ENCODE results near the gene RAET1G.
"Not testable (repeated sequence)": the region's sequence is repeated elsewhere in the genome, so short reads cannot be mapped to it uniquely, and the experiment has no call there.

The RAET1G gene, protein sequence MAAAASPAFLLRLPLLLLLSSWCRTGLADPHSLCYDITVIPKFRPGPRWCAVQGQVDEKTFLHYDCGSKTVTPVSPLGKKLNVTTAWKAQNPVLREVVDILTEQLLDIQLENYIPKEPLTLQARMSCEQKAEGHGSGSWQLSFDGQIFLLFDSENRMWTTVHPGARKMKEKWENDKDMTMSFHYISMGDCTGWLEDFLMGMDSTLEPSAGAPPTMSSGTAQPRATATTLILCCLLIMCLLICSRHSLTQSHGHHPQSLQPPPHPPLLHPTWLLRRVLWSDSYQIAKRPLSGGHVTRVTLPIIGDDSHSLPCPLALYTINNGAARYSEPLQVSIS

DNA sequence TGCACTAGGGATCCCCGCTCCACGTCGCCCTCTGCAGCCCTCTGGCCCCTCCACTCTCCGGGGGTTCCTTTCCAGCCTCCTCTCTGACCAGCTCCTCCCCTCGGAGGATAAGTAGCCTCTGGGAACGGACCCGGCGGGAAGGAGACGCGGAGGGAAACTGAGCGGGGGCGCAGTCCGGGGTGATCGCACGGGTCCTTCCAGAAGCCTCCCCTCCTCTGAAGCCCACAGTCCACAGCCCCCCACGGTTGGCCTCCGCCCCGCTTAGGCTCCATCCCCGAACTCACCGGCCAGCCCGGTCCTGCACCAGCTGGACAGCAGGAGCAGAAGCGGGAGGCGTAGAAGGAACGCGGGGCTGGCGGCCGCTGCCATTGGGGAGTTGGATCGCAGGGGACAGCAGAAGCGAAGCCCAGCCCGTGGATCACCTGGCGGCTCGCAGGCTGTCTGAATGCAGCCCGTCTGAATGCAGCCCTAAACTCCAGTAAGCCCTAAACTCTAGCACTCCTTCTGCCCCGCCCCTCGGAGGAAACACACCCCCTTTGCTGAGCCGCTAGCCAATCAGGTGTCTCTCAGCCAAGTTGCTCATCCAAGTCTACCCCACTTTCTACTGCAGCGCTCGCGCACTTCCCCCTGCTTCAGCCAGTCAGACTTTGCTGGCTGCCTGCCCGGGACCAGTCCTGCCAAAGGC is at the start of gene RAET1G:
Gene RAET1G, minus strand, starts transcription at position 480 of the 685 bp plus-strand sequence. Its CDS starts 111 bp downstream, at position 369.
- DNase-seq = peak; percentile 86

DNA sequence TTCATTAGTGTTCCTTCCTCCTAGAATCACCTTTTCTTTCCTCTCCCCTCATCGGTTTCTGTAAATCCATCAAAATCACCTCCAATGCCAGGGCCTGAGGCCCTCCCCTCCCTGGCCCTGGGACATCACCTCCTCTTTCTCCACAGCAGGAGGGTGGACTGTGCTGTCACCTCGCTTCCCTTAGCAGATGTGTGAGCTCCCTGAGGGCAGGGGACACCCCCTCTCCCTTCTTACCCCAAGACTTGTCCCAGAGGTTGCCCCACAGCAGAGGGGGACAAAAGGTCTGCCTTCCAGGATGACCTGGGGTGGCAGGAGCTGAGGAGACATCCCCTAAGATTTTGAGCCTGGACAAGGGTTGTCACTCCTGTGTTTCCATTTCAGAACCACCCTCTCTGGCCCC is 46.7 kb upstream of the RAET1G start:
- DNase-seq = peak; percentile 46

DNA sequence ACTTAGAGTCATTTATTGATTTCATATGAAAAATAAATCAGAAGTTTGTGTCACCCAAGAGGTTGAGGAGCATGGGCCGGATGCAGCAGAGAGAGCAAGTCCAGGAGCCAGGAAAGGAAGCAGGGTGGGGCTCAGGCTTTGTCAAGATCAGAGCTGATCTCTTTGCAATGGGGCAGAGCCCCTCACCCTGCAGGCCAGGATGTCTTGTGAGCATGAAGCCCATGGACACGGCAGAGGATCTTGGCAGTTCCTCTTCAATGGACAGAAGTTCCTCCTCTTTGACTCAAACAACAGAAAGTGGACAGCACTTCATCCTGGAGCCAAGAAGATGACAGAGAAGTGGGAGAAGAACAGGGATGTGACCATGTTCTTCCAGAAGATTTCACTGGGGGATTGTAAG is 46.0 kb upstream of the RAET1G start:
- DNase-seq = peak; percentile 42

DNA sequence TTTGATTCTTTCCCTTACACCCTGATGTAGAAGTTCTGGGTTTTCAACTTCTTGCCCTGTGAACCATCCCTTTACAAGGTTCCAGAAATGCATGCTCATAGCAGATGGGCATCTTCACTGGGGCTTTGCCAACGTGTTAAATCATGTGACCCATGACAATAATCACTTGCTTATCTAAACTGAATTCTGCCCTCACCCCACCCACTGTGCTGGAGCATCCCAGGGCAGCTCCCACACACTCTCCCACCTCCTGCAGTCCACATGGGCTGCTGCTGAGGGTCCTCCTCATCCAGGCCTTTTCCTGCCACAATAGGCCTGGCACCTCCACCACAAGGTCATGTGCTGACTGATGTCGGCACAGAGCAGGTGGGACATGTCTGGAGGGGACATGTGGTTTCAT is 45.1 kb upstream of the RAET1G start:
- DNase-seq = not testable (repeated sequence)

DNA sequence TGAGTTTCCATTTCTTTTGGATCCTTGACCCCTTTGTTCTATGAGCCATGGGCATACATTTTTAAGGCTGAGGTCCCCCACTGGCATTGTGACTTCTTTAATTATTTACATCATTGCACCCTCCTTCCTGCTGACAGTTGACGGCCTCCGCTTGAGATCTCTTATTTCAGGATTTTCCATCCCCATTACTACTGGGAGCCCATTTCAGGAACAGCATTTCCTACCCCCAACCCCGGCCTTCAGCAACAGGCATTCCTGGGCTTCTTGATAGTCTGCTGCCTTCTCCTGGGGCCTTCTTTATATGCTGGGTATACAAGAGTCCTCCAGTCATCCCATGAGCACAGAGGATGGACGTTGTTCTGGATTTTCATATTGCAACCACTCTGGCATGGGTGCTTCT is 44.7 kb upstream of the RAET1G start:
- peak; percentile 48 for DNase-seq

DNA sequence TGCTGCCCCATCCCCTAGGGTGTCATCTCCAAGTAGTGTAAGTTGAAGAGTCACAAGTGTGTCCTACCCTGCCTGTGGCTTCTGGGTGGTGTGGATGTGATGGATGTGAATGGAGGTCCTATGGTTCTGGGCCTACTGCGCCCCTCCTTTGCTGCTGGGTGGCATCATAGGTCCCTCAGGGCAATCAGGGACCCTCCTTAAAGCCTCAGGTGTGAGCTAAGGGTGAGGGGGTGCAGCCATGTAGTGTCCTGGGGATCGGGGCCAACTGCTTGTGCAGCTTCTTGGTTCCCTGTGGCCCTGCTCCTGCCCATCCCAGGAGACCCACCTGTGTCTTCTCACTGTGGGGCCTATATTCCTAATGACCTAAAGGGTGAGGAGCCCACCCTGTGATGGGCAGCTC is 43.4 kb upstream of the RAET1G start:
- DNase-seq = peak; percentile 58

DNA sequence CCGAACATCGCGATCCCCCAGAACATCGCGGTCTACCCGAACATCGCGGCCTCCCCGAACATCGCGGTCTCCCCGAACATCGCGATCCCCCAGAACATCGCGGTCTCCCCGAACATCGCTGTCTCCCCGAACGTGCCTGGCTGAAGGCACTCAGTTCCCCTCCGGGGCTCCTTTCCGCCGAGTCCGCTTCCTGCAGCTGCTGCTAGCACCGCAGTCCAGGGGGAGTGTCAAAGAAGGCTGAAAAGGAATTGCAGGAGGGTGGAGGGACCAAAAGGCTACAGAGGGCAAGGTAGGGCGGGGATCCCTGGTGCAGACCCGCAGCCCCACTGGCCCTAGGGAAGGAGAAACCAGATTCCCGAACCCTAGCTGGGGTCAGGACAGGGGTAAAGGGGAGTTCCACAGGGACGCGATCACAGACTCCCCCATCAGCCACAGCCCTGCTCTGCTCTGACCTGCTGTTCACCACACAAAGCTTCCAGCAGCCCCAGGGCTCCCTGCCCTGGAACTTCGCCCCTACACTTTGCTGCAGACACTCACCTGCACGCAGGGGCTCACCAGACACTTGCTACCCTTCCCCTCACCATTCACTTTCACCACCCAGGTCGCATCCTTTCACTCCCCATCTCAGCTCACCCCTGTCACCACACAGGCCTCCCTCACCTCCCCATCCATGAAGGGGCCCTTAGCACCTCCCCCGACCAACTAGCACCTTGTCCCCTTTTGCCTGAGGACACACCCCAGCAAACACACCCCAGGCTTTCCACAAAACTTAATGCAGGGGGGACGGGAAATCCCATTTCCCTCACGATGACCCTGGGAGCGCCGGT is 42.5 kb upstream of the RAET1G start:
- DNase-seq = peak; percentile 72

DNA sequence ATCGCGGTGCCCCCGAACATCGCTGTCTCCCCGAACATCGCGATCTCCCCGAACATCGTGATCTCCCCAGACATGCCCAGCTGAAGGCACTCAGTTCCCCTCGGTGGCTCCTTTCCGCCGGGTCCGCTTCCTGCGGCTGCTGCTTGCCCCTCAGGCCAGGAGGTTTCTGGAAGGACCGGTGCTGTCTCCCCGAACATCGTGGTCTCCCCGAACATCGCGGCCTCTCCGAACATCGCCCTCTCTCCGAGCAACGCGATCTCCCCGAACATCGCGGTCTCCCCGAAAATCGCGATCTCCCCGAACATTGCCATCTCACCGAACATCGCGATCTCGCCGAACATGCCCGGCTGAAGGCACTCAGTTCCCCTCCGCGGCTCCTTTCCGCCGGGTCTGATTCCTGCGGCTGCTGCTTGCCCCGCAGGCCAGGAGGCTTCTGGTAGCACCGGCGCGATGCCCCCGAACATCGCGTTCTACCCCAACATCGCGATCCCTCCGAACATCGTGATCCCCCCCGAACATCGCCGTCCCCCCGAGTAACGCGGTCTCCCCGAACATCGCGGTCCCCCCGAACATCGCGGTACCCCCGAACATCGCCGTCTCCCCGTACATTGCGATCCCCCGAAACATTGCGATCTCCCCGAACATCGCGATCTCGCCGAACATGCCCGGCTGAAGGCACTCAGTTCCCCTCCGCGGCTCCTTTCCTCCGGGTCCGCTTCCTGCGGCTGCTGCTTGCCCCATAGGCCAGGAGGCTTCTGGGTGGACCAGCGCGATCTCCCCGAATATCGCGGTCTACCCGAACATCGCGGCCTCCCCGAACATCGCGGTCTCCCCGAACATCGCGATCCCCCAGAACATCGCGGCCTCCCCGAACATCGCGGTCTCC is 41.6 kb upstream of the RAET1G start:
- DNase-seq = peak; percentile 70

DNA sequence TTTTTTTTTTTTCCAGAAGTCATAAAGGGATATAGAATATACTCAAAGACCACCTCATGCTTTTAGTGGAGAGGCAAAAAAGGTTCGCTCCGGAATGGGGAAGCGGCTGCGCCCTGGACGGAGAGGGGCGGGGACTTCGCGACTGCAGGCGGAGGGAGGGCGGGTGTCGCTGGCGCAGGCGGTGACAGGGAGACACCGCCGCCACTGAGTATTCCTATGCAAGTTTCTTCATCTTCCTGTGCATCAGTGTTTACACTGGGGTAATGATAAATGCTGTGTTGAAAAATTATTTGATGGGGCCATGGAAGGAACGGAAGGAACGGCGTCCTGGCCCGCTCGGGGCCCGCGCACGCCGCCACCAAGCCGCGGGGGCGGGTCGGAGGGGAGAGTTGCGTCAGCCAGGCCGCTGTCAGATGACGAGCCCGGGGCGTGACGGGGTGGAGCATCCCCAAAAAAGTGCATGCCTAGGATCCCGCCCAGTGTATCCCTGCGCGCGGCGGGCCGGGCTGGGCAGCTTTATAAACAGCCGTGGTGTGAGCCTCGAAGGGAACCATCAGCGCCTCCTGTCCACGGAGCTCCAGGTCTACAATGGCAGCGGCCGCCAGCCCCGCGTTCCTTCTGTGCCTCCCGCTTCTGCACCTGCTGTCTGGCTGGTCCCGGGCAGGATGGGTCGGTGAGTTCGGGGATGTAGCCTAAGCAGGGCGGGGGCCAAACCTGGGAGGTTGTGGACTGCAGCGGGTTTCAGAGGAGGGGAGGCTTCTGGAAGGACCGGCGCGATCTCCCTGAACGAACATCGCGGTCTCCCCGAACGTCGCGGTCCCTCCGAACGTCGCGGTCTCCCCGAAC is 40.8 kb upstream of the RAET1G start, which contains the start of gene ULBP1:
Gene ULBP1, plus strand, starts transcription at position 482 of the 846 bp plus-strand sequence. Its CDS starts 107 bp downstream, at position 589.
- peak; percentile 92 for DNase-seq

DNA sequence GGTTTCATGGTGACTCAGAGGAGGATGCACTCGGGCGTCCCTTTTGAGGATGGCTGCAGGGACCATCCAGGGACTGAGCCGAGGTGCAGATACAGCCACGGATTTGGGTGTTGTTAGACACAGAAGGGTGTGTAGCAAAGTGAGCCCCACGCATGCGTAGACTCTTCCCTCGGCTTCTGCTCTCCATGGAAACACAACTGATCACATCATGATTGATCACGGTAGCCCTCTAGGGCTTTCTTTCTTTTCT is 40.2 kb upstream of the RAET1G start:
- peak; percentile 70 for DNase-seq

DNA sequence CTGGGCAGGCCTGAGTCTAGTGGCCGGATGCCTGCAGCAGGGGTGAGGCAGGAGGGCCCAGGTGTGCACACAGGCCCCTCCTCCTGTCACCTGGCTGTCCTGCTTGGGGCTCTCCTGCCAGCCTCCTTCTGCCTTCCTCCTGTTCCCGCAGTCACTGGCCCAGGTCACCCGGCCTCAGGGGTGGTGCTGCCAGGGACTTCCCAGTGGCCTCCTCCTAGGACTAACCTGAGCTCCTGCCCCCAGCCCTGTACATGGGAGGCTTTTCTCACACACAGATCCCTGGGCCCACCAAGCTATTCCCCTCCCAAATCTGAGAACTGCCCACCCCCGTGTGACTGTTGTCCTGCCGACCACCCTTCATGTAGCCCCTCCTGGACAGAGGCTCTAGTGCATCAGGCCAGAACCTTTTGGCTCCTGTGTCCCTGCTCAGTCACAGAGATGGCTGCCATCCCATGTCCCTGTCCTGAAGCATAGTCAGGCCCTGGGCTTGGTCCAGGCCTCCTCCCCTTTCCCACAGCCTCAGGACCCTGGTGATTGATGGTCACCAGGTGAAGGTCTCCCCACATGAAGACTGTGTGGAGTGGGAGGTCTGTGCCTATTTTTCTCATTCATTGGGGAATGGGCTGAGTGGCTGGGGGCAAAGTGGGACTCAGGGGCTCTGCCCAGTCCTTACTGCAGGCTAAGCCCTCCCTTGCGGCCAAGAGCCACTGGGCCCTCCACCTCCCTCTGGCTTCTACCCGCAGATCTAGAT is 39.7 kb upstream of the RAET1G start:
- DNase-seq = peak; percentile 52

DNA sequence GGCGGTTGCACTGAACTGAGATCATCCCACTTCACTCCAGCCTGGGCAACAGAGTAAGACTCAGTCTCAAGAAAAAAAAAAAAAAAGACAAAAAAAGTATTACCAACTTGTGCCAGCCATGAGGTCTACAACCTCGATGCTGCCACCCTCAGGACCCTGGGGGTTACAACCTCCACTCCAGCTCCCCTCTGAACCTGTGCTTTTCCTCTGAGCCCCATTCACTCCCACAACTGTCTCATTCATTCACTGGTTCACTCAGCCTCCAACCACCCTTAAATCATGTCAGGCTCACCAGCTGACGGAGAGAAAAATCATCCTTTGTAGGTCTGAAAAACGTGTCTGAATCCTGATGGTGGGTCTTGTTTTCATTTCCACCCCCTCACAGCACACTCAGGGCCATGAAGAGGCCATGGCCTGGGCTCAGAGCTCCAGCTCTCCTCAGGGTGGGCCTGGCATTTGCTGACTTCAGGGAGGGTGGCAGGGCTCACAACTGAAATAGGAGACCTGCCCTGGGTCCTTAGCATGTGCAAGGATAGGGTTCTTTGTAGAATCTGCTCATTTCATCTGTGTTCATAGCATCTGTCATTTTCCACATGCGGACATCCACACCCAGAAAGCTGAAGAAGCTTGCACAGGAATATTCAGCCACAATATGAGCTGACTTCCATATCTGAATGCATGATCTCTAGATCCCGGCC is 39.0 kb upstream of the RAET1G start:
- DNase-seq = peak; percentile 57

DNA sequence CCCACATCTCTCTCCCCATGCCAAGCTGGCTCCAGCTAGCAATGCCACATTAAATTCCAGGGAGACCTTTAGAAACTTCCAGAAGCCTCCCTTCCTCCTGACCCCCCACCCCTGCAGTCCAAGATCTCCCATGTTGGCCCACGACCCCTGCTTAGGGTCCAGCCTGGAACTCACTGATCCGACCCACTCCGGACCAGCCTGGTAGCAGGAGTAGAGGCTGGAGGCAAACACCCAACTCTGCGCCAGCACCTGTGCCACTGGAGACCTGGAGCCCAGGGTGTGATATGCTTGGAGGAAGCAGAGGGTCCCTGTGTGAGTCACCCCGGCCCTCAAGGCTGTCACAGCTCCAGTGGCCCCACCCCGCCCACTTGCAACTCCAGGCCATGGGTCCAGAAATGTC is 37.6 kb upstream of the RAET1G start:
- peak; percentile 47 for DNase-seq

DNA sequence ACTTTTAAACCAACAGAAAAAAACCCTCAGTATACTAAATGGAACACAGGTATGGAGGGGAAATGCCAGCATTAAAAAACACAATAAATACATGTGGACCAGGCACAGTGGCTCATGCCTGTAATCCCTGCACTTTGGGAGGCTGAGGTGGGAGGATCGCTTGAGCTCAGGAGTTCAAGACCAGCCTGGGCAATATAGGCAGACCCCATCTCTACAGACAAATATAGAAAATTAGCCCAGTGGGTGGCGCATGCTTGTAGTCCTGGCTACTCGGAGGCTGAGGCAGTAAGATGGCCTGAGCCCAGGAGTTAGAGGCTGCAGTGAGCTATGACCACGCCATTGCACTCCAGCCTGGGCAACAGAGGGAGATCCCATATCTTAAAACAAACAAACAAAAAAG is 36.9 kb upstream of the RAET1G start:
- DNase-seq = peak; percentile 35

DNA sequence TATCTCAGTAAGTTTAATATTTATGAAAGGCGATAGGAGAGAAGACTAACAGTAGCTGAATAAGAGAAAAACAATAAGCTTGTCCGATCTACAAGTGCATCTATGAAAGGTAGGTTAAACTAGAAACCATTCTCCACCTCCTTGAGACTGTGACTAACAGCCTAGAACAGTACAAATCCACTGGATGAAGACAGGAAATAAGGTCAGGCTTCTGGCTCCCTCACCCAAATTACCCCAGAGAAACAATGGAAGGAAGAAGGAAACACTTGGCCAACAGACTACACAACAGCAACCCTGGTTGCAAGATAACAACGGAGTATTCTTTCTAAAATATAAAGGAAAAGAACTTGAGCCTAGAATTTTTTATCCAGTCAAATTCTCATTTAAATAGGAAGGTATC is 35.2 kb upstream of the RAET1G start:
- not testable (repeated sequence) for DNase-seq

DNA sequence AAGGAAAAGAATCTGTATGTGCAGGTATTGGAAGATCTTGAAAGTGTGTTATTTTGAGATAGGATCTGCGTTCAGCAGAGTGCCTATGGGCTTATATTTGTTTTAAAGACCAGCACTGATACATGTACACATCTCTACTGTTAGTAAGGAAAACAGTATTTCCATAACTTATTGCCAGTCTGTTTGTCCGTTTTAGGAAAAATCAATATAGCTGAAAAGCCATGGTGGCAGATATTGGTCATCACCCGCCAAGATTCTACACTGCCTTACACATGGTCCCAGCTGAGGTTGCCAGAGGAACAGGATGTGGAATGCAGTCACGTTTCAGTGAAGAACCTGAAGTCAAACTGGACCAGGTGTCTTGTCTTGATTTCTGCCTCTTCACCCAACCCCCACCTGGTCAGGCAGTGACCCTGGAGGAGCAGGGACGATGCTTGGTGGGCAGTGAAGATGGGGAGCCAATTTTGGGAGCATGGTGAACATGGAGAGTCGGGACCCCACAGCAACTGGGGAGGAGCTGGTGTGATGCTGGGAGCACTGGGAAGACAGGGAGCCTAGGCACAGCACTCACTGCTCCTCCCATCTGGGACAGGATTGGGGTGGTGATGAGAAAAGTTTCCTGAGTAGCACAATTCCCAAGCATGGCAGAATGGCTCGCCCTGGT is 32.9 kb upstream of the RAET1G start:
- DNase-seq = peak; percentile 51

DNA sequence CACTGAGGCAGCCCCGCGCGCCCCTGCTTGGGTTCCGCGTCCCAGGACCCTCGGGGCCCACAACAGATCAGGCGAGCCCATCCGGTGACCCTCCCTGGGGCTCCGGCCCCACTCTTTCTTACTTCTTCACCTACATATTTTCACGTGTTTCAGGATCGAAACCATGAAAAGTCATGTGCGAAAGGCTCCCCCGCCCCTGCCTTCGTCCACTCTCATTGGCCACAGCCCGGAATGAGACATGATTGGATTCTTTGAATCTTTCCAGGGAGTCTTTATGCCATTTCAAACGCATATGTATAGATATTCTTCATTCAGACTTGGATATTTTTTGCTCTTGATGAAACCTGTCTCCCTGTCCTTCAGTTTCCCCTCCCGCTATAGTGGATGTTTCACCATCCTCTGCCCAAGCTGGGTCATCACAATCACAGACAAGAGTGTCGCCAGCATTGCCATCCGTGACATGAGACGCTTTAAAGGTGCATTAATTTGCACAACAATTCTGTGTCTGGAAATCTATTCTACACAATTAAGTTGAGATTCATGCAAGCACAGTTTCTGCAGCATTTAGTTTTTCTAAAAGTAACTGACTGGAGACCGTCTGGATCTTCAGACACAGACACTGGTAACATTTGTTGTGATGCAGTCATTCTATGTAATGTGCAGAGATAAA is 32.2 kb upstream of the RAET1G start:
- DNase-seq = peak; percentile 54

DNA sequence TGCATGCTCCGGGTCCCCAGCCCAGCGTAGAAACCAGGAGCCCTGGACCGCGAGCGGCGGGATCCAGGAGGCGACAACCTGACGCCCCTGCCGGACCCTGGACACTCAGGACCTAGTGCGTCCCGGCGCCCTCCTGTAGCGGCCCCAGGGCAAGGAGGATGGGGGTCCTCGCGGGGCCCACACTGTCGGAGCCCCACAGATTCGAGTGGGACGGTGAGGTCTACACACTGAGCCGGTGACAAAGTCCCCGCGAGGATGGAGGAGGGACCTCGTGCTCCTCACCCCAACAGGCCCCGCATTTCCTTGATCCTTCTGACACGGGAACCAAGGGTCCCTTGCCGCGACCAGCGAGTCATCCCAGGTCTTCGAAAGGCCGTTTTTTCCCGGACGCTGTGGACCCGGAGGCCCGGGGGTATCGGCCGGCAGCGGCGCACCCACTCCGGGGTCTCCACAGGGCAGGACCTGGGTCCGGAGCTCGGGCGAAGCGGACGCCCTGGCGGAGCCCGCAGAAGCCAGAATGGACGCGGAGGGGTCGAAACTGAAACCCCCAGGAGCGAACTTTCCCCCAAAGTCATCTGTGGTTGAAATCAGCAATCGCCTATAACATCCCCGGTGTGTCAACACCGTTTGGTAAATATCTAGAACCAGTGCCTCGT is 31.5 kb upstream of the RAET1G start:
- peak; percentile 61 for DNase-seq

DNA sequence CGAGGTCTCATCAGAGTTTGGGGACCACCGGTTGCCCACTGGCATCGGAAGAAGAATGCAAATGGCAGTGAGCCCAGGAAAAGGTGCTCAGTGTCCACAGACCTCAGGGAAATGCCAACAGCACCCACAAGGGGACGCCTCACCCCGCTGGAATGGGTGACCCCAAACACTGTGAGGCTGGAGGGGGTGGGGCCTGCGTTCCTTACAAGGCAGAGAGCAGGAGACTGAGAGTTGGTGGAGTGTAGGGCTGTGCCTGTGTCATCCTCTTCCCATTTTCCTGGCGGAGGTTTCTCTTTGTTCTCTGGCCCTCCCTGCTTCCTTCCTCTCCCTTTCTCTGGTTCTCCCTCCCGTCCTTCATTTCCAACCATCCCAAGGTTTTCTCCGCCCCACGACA is 31.0 kb upstream of the RAET1G start:
- DNase-seq = peak; percentile 47

Measured in activated CD8-positive, alpha-beta memory T cell treated with anti-CD3 and anti-CD28 coated beads for 24 hours (primary cell).